ENCODE results near the gene PRRT2. TPM values are rescaled to one million over a fixed set of nuclear protein-coding genes. Genes with fewer than 3 reads are reported as not detected.
"Not testable (repeated sequence)": the region's sequence is repeated elsewhere in the genome, so short reads cannot be mapped to it uniquely, and the experiment has no call there.

The PRRT2 gene
- total RNA-seq, 1 donor from 2014 or later, result 1.1 TPM

GRCh38 chr16:29826342-29826695 lies 14.3 kb downstream of the PRRT2 start:
- intact Hi-C loops (cut with micrococcal nuclease), result no loop called here

- intact Hi-C loops (cut with micrococcal nuclease), result no loop called here
These were observed 18.8 kb downstream of the PRRT2 start for GRCh38 chr16:29830774-29831173.

GRCh38 chr16:29831490-29831889 lies 19.5 kb downstream of the PRRT2 start:
- intact Hi-C loops (cut with micrococcal nuclease), result no loop called here

- intact Hi-C loops (cut with micrococcal nuclease), result not testable (repeated sequence)
These were observed 21.2 kb downstream of the PRRT2 start for GRCh38 chr16:29833219-29833618.

- intact Hi-C loops (cut with micrococcal nuclease), result no loop called here
These were observed 22.1 kb downstream of the PRRT2 start for GRCh38 chr16:29834079-29834478.

- intact Hi-C loops (cut with micrococcal nuclease), result no loop called here
These were observed 23.9 kb downstream of the PRRT2 start for GRCh38 chr16:29835926-29836325.

GRCh38 chr16:29836623-29837022 lies 24.6 kb downstream of the PRRT2 start:
- intact Hi-C loops (cut with micrococcal nuclease), result no loop called here

GRCh38 chr16:29837841-29838240 lies 25.8 kb downstream of the PRRT2 start:
- intact Hi-C loops (cut with micrococcal nuclease), result no loop called here

- intact Hi-C loops (cut with micrococcal nuclease), result no loop called here
These were observed 27.8 kb downstream of the PRRT2 start for GRCh38 chr16:29839822-29840221.

GRCh38 chr16:29840240-29840639 lies 28.2 kb downstream of the PRRT2 start:
- intact Hi-C loops (cut with micrococcal nuclease), result no loop called here

GRCh38 chr16:29841631-29842030 lies 29.6 kb downstream of the PRRT2 start:
- intact Hi-C loops (cut with micrococcal nuclease), result no loop called here

- intact Hi-C loops (cut with micrococcal nuclease), result no loop called here
These were observed 30.8 kb downstream of the PRRT2 start for GRCh38 chr16:29842732-29843346.

GRCh38 chr16:29843931-29844330 lies 31.9 kb downstream of the PRRT2 start:
- intact Hi-C loops (cut with micrococcal nuclease), result no loop called here

- intact Hi-C loops (cut with micrococcal nuclease), result no loop called here
These were observed 32.8 kb downstream of the PRRT2 start for GRCh38 chr16:29844575-29845331.

- intact Hi-C loops (cut with micrococcal nuclease), result no loop called here
These were observed 33.7 kb downstream of the PRRT2 start for GRCh38 chr16:29845656-29846055.

- intact Hi-C loops (cut with micrococcal nuclease), result loop anchor here (1.0 kb wide), 1 partner anchor 148 kb away; no protein-coding TSS in a partner anchor
These were observed 36.7 kb downstream of the PRRT2 start for GRCh38 chr16:29848420-29849297.

- intact Hi-C loops (cut with micrococcal nuclease), result no loop called here
These were observed 37.5 kb downstream of the PRRT2 start for GRCh38 chr16:29849505-29849904.

GRCh38 chr16:29850998-29851397 lies 39.0 kb downstream of the PRRT2 start:
- intact Hi-C loops (cut with micrococcal nuclease), result no loop called here

GRCh38 chr16:29852654-29853053 lies 40.7 kb downstream of the PRRT2 start:
- intact Hi-C loops (cut with micrococcal nuclease), result no loop called here

- intact Hi-C loops (cut with micrococcal nuclease), result no loop called here
These were observed 42.6 kb downstream of the PRRT2 start for GRCh38 chr16:29854520-29855100.

GRCh38 chr16:29857133-29857760 lies 45.3 kb downstream of the PRRT2 start:
- intact Hi-C loops (cut with micrococcal nuclease), result no loop called here

All from T-helper 2 cell treated with Interferon-gamma antibody and Interleukin-4, amounts not matched to agents 100 ng/mL and 5 ng/mL, for 36 hours (primary cell).